ENCODE data around the gene FHOD3. TPM values are rescaled to one million over a fixed set of nuclear protein-coding genes. Genes with fewer than 3 reads are reported as not detected.

FHOD3 gene
- total and polyA plus RNA-seq, 11 donors, result 109 to 532 (median 262) TPM

DNA sequence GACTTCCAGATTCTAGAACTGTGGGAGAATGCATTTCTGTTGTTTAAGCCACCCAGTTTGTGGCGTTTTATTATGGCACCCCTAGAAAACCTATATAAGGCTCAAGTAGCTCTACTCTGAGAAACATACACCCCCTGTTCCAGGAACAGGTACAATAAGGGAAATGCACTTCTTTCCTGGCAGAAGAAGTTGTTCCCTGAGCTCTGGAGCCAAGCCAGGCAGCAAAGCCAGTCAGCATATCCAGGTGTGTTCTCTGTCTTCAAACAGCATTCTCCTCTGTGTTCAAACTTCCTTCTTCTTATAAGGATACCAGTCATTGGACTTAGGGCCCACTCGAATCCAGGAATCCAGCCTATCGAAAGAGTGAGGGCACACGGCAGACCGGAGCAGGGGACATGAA is 434.8 kb downstream of the FHOD3 start:
- TF ChIP-seq POLR2A (IDR thresholded peaks at IDR 0.05), result no peak
- TF ChIP-seq, protein P1, sequence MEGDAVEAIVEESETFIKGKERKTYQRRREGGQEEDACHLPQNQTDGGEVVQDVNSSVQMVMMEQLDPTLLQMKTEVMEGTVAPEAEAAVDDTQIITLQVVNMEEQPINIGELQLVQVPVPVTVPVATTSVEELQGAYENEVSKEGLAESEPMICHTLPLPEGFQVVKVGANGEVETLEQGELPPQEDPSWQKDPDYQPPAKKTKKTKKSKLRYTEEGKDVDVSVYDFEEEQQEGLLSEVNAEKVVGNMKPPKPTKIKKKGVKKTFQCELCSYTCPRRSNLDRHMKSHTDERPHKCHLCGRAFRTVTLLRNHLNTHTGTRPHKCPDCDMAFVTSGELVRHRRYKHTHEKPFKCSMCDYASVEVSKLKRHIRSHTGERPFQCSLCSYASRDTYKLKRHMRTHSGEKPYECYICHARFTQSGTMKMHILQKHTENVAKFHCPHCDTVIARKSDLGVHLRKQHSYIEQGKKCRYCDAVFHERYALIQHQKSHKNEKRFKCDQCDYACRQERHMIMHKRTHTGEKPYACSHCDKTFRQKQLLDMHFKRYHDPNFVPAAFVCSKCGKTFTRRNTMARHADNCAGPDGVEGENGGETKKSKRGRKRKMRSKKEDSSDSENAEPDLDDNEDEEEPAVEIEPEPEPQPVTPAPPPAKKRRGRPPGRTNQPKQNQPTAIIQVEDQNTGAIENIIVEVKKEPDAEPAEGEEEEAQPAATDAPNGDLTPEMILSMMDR (IDR thresholded peaks at IDR 0.05), result no peak
- DNase-seq, result no peak
- Histone ChIP-seq H3K4me3 (no peak overlapping the region), H3K27ac (no peak overlapping the region), H3K36me3 (peaks cover 0 to 53% (median 3%) of the 10 kb centered on the region in 9 donors), H3K4me1 (peaks cover 0 to 8% (median 0%) of the 10 kb centered on the region in 12 donors), H3K9me3 (no peaks in the 10 kb centered on the region), H3K27me3 (no peaks in the 10 kb centered on the region)
- WGBS, 4 donors, result 79 to 90% (median 90%) methylated on average over 5 of the region's 5 CpGs
- no peak for ATAC-seq
- intact Hi-C loops (cut with DNase I), result no loop called here

DNA sequence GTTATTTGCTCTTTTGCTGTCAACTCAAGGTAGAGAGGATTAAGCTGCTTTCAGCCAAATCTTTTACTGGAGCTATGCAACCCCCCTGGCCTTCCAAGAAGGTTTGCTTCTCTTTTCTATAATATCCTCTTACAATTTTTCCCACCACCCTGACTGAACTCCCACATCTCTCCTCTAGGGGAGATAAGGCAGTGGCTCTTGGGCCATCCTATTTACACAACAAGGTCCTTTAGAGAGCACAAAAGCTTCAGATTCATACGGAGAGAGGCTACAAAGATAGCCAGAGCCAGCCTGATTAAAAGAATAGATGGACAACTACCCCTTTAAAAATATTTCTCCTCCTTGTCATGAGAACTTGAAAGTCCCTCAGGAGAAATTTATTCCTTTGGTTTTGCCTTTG is 435.6 kb downstream of the FHOD3 start:
- intact Hi-C loops (cut with DNase I), result no loop called here
- peaks cover 0 to 9% (median 0%) of the 10 kb centered on the region in 12 donors for H3K4me1 ChIP-seq
- no peak overlapping the region for H3K4me3 ChIP-seq

DNA sequence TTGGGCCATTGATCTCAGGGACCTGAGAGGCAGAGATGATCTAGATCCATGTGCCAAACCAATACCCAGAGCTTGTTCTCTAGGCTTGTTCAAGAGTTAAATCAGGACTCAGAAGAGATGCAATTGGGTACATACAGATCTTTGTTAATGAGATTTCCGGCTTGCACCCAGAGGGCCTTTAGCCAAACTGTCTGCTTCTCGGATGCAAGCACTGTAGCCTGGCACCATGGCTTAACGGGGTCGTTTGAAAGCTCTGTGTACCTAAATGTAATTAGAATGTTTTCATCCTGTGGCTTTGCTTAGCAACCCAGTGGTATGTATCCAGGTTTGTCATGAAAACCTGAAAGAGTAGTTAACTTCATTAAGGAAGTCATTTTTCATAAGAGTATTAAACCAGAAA is 437.1 kb downstream of the FHOD3 start:
- ATAC-seq (peak in 2 of 4 donors; percentile 23 to 40), DNase-seq (no peak)
- Histone ChIP-seq H3K4me1 (peaks cover 0 to 5% (median 0%) of the 10 kb centered on the region in 12 donors), H3K27ac (no peak overlapping the region), H3K27me3 (no peaks in the 10 kb centered on the region), H3K36me3 (peaks cover 0 to 55% (median 3%) of the 10 kb centered on the region in 9 donors), H3K4me3 (no peak overlapping the region), H3K9me3 (no peaks in the 10 kb centered on the region)
- 61 to 78% (median 67%) methylated on average over 4 of the region's 4 CpGs for WGBS, 4 donors
- no peak for TF ChIP-seq POLR2A (IDR thresholded peaks at IDR 0.05)
- TF ChIP-seq, protein P1 (IDR thresholded peaks at IDR 0.05), result no peak
- intact Hi-C loops (cut with DNase I), result no loop called here

More for the DNA sequence above, 435.6 kb downstream of the FHOD3 start:
- WGBS, 4 donors, result 27 to 46% (median 39%) methylated on average over 1 of the region's 1 CpG
- TF ChIP-seq POLR2A (IDR thresholded peaks at IDR 0.05), result no peak
- TF ChIP-seq, protein P1 (IDR thresholded peaks at IDR 0.05), result peak in 1 of 12 donors; percentile 16
- ATAC-seq (no peak), DNase-seq (no peak)
- Histone ChIP-seq H3K27ac (no peak overlapping the region), H3K36me3 (peaks cover 0 to 55% (median 3%) of the 10 kb centered on the region in 9 donors), H3K27me3 (no peaks in the 10 kb centered on the region), H3K9me3 (no peaks in the 10 kb centered on the region)

DNA sequence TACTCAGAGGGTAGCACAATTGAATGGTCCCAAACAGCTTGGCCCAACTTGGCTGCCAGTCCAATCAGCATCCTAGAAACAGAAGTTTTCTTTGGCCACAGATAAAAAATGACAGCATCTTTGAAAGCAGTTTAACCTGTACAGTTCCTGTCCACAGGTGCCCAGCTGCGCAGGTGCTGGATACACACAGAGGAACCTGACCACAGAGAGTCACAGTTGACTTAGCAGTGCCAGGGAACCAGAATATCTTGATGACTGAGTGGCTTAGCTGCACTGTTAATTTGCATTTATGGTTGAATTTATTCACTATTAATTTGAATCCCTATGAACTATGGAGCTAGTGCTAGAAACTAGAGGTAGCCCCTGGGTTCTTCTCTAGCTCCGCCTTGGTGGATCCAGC is 437.6 kb downstream of the FHOD3 start:
- TF ChIP-seq POLR2A (IDR thresholded peaks at IDR 0.05), result no peak
- TF ChIP-seq, protein P1 (IDR thresholded peaks at IDR 0.05), result no peak
- Histone ChIP-seq H3K9me3 (no peaks in the 10 kb centered on the region), H3K4me3 (no peak overlapping the region), H3K36me3 (peaks cover 0 to 55% (median 3%) of the 10 kb centered on the region in 9 donors), H3K27ac (no peak overlapping the region), H3K27me3 (no peaks in the 10 kb centered on the region), H3K4me1 (peaks cover 0 to 5% (median 0%) of the 10 kb centered on the region in 12 donors)
- intact Hi-C loops (cut with DNase I), result no loop called here
- ATAC-seq (no peak), DNase-seq (no peak)
- 66 to 96% (median 91%) methylated on average over 2 of the region's 2 CpGs for WGBS, 4 donors
